ENCODE measurements around the gene CS.
"Not testable (repeated sequence)": the region's sequence is repeated elsewhere in the genome, so short reads cannot be mapped to it uniquely, and the experiment has no call there.

Gene CS

GRCh38 chr12:56330936-56331490 is 30.9 kb upstream of the CS start:
- no peaks in the 10 kb centered on the region for H3K27me3 ChIP-seq (ENCODE audit: insufficient read depth, poor library complexity, severe bottlenecking)
- H3K27ac ChIP-seq (ENCODE audit: poor library complexity, severe bottlenecking), result no peak overlapping the region

GRCh38 chr12:56326533-56326932 is 26.4 kb upstream of the CS start:
- H3K27ac ChIP-seq (ENCODE audit: poor library complexity, severe bottlenecking), result no peak overlapping the region
- TF ChIP-seq CTCF (IDR thresholded peaks at IDR 0.05; ENCODE audit: poor library complexity, severe bottlenecking), result no peak

More at GRCh38 chr12:56330936-56331490, 30.9 kb upstream of the CS start:
- peaks cover 20% of the 10 kb centered on the region for H3K36me3 ChIP-seq (ENCODE audit: low read depth)
- no peak overlapping the region for H3K4me3 ChIP-seq (ENCODE audit: severe bottlenecking)
- no peak for ATAC-seq (ENCODE audit: low read depth)
- no peak for DNase-seq (ENCODE audit: low spot score)
- no peaks in the 10 kb centered on the region for H3K4me1 ChIP-seq (ENCODE audit: insufficient read depth, poor library complexity, severe bottlenecking)
- H3K9me3 ChIP-seq (ENCODE audit: severe bottlenecking), result no peaks in the 10 kb centered on the region
- TF ChIP-seq CTCF (IDR thresholded peaks at IDR 0.05; ENCODE audit: poor library complexity, severe bottlenecking), result no peak

GRCh38 chr12:56326126-56326525 is 26.0 kb upstream of the CS start:
- ATAC-seq (ENCODE audit: low read depth) (no peak), DNase-seq (ENCODE audit: low spot score) (no peak)
- Histone ChIP-seq H3K27me3 (ENCODE audit: insufficient read depth, poor library complexity, severe bottlenecking) (no peaks in the 10 kb centered on the region), H3K36me3 (ENCODE audit: low read depth) (peaks cover 61% of the 10 kb centered on the region), H3K27ac (ENCODE audit: poor library complexity, severe bottlenecking) (no peak overlapping the region), H3K4me3 (ENCODE audit: severe bottlenecking) (no peak overlapping the region), H3K9me3 (ENCODE audit: severe bottlenecking) (no peaks in the 10 kb centered on the region), H3K4me1 (ENCODE audit: insufficient read depth, poor library complexity, severe bottlenecking) (no peaks in the 10 kb centered on the region)
- TF ChIP-seq CTCF (IDR thresholded peaks at IDR 0.05; ENCODE audit: poor library complexity, severe bottlenecking), result no peak

More at GRCh38 chr12:56326533-56326932, 26.4 kb upstream of the CS start:
- Histone ChIP-seq H3K4me3 (ENCODE audit: severe bottlenecking) (no peak overlapping the region), H3K36me3 (ENCODE audit: low read depth) (peaks cover 61% of the 10 kb centered on the region), H3K4me1 (ENCODE audit: insufficient read depth, poor library complexity, severe bottlenecking) (no peaks in the 10 kb centered on the region), H3K9me3 (ENCODE audit: severe bottlenecking) (no peaks in the 10 kb centered on the region), H3K27me3 (ENCODE audit: insufficient read depth, poor library complexity, severe bottlenecking) (no peaks in the 10 kb centered on the region)
- ATAC-seq (ENCODE audit: low read depth), result no peak
- no peak for DNase-seq (ENCODE audit: low spot score)

- ATAC-seq (ENCODE audit: low read depth), result no peak
- H3K9me3 ChIP-seq (ENCODE audit: severe bottlenecking), result no peaks in the 10 kb centered on the region
- H3K36me3 ChIP-seq (ENCODE audit: low read depth), result peaks cover 71% of the 10 kb centered on the region
Observed at GRCh38 chr12:56324206-56324605, 24.1 kb upstream of the CS start.

GRCh38 chr12:56321610-56322009 is 21.5 kb upstream of the CS start:
- H3K27me3 ChIP-seq (ENCODE audit: insufficient read depth, poor library complexity, severe bottlenecking); H3K4me3 ChIP-seq (ENCODE audit: severe bottlenecking); H3K4me1 ChIP-seq (ENCODE audit: insufficient read depth, poor library complexity, severe bottlenecking); DNase-seq (ENCODE audit: low spot score); ATAC-seq (ENCODE audit: low read depth); H3K27ac ChIP-seq (ENCODE audit: poor library complexity, severe bottlenecking); H3K9me3 ChIP-seq (ENCODE audit: severe bottlenecking): not testable (repeated sequence)
- H3K36me3 ChIP-seq (ENCODE audit: low read depth), result peaks cover 64% of the 10 kb centered on the region

More at GRCh38 chr12:56324206-56324605, 24.1 kb upstream of the CS start:
- H3K4me3 ChIP-seq (ENCODE audit: severe bottlenecking), result no peak overlapping the region
- no peaks in the 10 kb centered on the region for H3K27me3 ChIP-seq (ENCODE audit: insufficient read depth, poor library complexity, severe bottlenecking)
- no peaks in the 10 kb centered on the region for H3K4me1 ChIP-seq (ENCODE audit: insufficient read depth, poor library complexity, severe bottlenecking)
- no peak for TF ChIP-seq CTCF (IDR thresholded peaks at IDR 0.05; ENCODE audit: poor library complexity, severe bottlenecking)
- DNase-seq (ENCODE audit: low spot score), result no peak
- no peak overlapping the region for H3K27ac ChIP-seq (ENCODE audit: poor library complexity, severe bottlenecking)

Data from RWPE2 (cell line).